HCT116 (cell line): ENCODE data around the gene DNAJB8. TPM values are rescaled to one million over a fixed set of nuclear protein-coding genes. Genes with fewer than 3 reads are reported as not detected.
A peak's percentile ranks its signal among the peaks of the same experiment; 100 is the strongest.

Experiments
- ATAC-seq: fragments of 200-7000 bp; cut with Tn5 transposase; 2 replicates; pipeline ENCODE4 v1.9.1; 2020; ENCODE audit warnings: mild to moderate bottlenecking, moderate library complexity
- BruUV-seq: library from RNA; stranded (reverse); fragments of 400-500 nt; replicated peaks from 2 replicates; lab custom pipeline; 2021; lab: Mats Ljungman, UMichigan
- CTCF ChIA-PET: fragments of 300-600 bp; sonication (Branson Sonifier 250); formaldehyde crosslinking; loops from one replicate; lab custom pipeline; 2021; ENCODE audit warnings: antibody characterized with exemption; lab: Charles Lee
- POLR2A ChIA-PET: fragments of 300-600, 350-600 bp; sonication (Branson Sonifier 250); formaldehyde crosslinking; loops from one replicate; lab custom pipeline; 2021; ENCODE audit warnings: antibody characterized with exemption; lab: Charles Lee
- RAD21 ChIA-PET, 2 experiments: fragments of 300-600 bp; sonication (Branson Sonifier 250); formaldehyde crosslinking; loops; one replicate each; lab custom pipeline; 2023; ENCODE audit warnings: low total read pairs in 2 of 2; ENCODE audit not compliant: uncharacterized antibody in 2 of 2, unreplicated experiment in 2 of 2, low non-redundant PET in 1 of 2; lab: Charles Lee
- DNase-seq: peaks from one replicate; pipeline ENCODE4 v3.0.0-alpha.2; 2010; ENCODE audit warnings: low read depth, low spot score
- H2AFZ ChIP-seq: fragments of 200-600 bp; shearing (Covaris generic), sonication (generic); 2 replicates; pipeline ENCODE4 v1.6.1; 2017; ENCODE audit warnings: low read depth, mixed run types, mixed read lengths, antibody characterized with exemption, low read length; ENCODE audit not compliant: poor library complexity, severe bottlenecking
- H3K27ac ChIP-seq: 2 replicates; pipeline ENCODE4 v1.5.1; 2012; ENCODE audit warnings: low read depth, low read length
- H3K27me3 ChIP-seq: fragments of 200-600 bp; sonication (generic); 2 replicates; pipeline ENCODE4 v1.6.1; 2016; ENCODE audit warnings: mixed run types, low read length, mixed read lengths; ENCODE audit not compliant: insufficient read depth
- H3K36me3 ChIP-seq, 2 experiments: fragments of 200-500 bp in 1 of 2; fragments of 200-600 bp in 1 of 2; sonication (Bioruptor generic) in 1 of 2; sonication (generic) in 1 of 2; 2 replicates each; pipeline versions ENCODE4 v1.5.1 to v1.6.1; 2014 to 2016; ENCODE audit warnings: low read length in 2 of 2, inconsistent platforms in 1 of 2, mixed read lengths in 1 of 2, mixed run types in 1 of 2; ENCODE audit not compliant: insufficient read depth in 2 of 2, control insufficient read depth in 1 of 2
- H3K4me1 ChIP-seq, 2 experiments: fragments of 200-600 bp in 1 of 2; sonication (generic) in 1 of 2; 2 replicates each; pipeline versions ENCODE4 v1.5.1 to v1.6.1; 2012 to 2017; ENCODE audit warnings: low read length in 2 of 2, inconsistent platforms in 1 of 2, mild to moderate bottlenecking in 1 of 2, mixed read lengths in 1 of 2, mixed run types in 1 of 2, moderate library complexity in 1 of 2; ENCODE audit not compliant: insufficient read depth in 2 of 2, control insufficient read depth in 1 of 2
- H3K4me2 ChIP-seq: fragments of 200-600 bp; sonication (generic); 2 replicates; pipeline ENCODE4 v1.6.1; 2017; ENCODE audit warnings: mixed run types, low read length, mixed read lengths
- H3K4me3 ChIP-seq, 2 experiments: fragments of 200-600 bp in 1 of 2; sonication (generic) in 1 of 2; replicated peaks in 1 of 2; 2 replicates each; pipeline ENCODE4 v1.5.1; 2011 to 2016; ENCODE audit warnings: low read length in 2 of 2, control low read depth in 1 of 2, low read depth in 1 of 2, mild to moderate bottlenecking in 1 of 2, mixed read lengths in 1 of 2, mixed run types in 1 of 2
- H3K79me2 ChIP-seq: fragments of 200-600 bp; sonication (generic); 2 replicates; pipeline ENCODE4 v1.6.1; 2017; ENCODE audit warnings: mild to moderate bottlenecking, mixed run types, low read length, moderate library complexity, mixed read lengths; ENCODE audit not compliant: insufficient read depth
- H3K9ac ChIP-seq: fragments of 200-600 bp; sonication (generic); 2 replicates; pipeline ENCODE4 v1.6.1; 2016; ENCODE audit warnings: low read length, mixed read lengths
- H3K9me2 ChIP-seq: fragments of 200-600 bp; sonication (generic), shearing (Covaris generic); 2 replicates; pipeline ENCODE4 v1.6.1; 2017; ENCODE audit warnings: mixed run types, mild to moderate bottlenecking, moderate library complexity; ENCODE audit not compliant: insufficient read depth
- H3K9me3 ChIP-seq, 2 experiments: fragments of 200-500 bp in 1 of 2; fragments of 200-600 bp in 1 of 2; sonication (Bioruptor generic) in 1 of 2; sonication (generic) in 1 of 2; 2 replicates each; pipeline ENCODE4 v1.6.1; 2014 to 2017; ENCODE audit warnings: low read length in 2 of 2, mixed read lengths in 2 of 2, inconsistent platforms in 1 of 2, low read depth in 1 of 2, mild to moderate bottlenecking in 1 of 2, mixed run types in 1 of 2, moderate library complexity in 1 of 2; ENCODE audit not compliant: control insufficient read depth in 1 of 2, insufficient read depth in 1 of 2
- H4K20me1 ChIP-seq: fragments of 200-600 bp; sonication (generic), shearing (Covaris generic); 2 replicates; pipeline ENCODE4 v1.6.1; 2017; ENCODE audit warnings: mixed run types, mild to moderate bottlenecking, moderate library complexity; ENCODE audit not compliant: insufficient read depth
- ATF3 ChIP-seq: IDR thresholded peaks from 2 replicates; pipeline ENCODE4 v1.6.1; 2012
- CTCF ChIP-seq, 3 experiments: fragments of 200-600 bp in 1 of 3; sonication (generic) in 1 of 3; IDR thresholded peaks in 2 of 3; conservative IDR thresholded peaks in 1 of 3; 2 replicates each; pipeline ENCODE4 v1.5.1; 2012 to 2017; ENCODE audit warnings: low read depth in 2 of 3, low read length in 2 of 3, antibody characterized with exemption in 1 of 3, borderline replicate concordance in 1 of 3, control low read depth in 1 of 3, mild to moderate bottlenecking in 1 of 3, mixed read lengths in 1 of 3, mixed run types in 1 of 3, moderate library complexity in 1 of 3; ENCODE audit not compliant: insufficient read depth in 1 of 3
- POLR2AphosphoS5 ChIP-seq: IDR thresholded peaks from 2 replicates; pipeline ENCODE4 v1.6.1; 2011; ENCODE audit warnings: mild to moderate bottlenecking, low read depth, low read length, moderate library complexity
- SP1 ChIP-seq: IDR thresholded peaks from 2 replicates; pipeline ENCODE4 v1.6.1; 2012; ENCODE audit warnings: low read depth
- SRF ChIP-seq: IDR thresholded peaks from 2 replicates; pipeline ENCODE4 v1.6.1; 2012; ENCODE audit warnings: low read depth
- TCF7L2 ChIP-seq: IDR thresholded peaks from 2 replicates; pipeline ENCODE4 v1.7.0; 2011; ENCODE audit warnings: borderline replicate concordance, inconsistent platforms; ENCODE audit not compliant: insufficient read depth, insufficient read length; ENCODE audit errors: extremely low read depth
- YY1 ChIP-seq: IDR thresholded peaks from 2 replicates; pipeline ENCODE4 v1.6.1; 2011; ENCODE audit warnings: low read length, low read depth, moderate library complexity, mild to moderate bottlenecking; ENCODE audit not compliant: insufficient replicate concordance; ENCODE audit errors: extremely low read depth
- ZBTB33 ChIP-seq: IDR thresholded peaks from 2 replicates; pipeline ENCODE4 v1.6.1; 2011; ENCODE audit warnings: mild to moderate bottlenecking, low read length, moderate library complexity; ENCODE audit not compliant: insufficient replicate concordance; ENCODE audit errors: extremely low read depth
- ZFX ChIP-seq: fragments of 450-650 bp; IDR thresholded peaks from 2 replicates; pipeline ENCODE4 v1.6.1; 2017
- ZNF274 ChIP-seq: fragments of 200-500 bp; sonication (Bioruptor generic); IDR thresholded peaks from 2 replicates; pipeline ENCODE4 v1.6.1; 2014; ENCODE audit warnings: mild to moderate bottlenecking, low read depth, low read length, inconsistent platforms
- intact Hi-C: fragments of 100-400 bp; cut with micrococcal nuclease; formaldehyde crosslinking; loops from 2 replicates; pipeline ENCODE4 v1.10.0; 2022
- total RNA-seq: library from RNA; stranded (reverse); gene quantifications from one replicate; pipeline ENCODE4 v1.2.1, GENCODE V29; 2021; ENCODE audit not compliant: unreplicated experiment

Gene DNAJB8
- total RNA-seq, 1 experiment from 2014 or later: not detected

- Histone ChIP-seq H4K20me1 (no peaks in the 10 kb centered on the region; the same call in 1 of the 2 replicates), H2AFZ (no peak overlapping the region), H3K9ac (no peak overlapping the region), H3K27me3 (peaks cover 25% of the 10 kb centered on the region), H3K36me3 (no peaks in the 10 kb centered on the region), H3K9me3 (peaks cover 0 to 11% of the 10 kb centered on the region in 2 experiments; a peak in 1 of 4 replicates), H3K4me3 (no peak overlapping the region), H3K27ac (no peak overlapping the region), H3K79me2 (no peaks in the 10 kb centered on the region), H3K4me1 (peaks cover 42 to 69% of the 10 kb centered on the region in 2 experiments), H3K4me2 (no peak overlapping the region), H3K9me2 (no peaks in the 10 kb centered on the region)
- DNase-seq (no peak), ATAC-seq (no peak)
- ChIA-PET POLR2A (no interaction called here), CTCF (no interaction called here), RAD21 (no interaction called here)
- BruUV-seq: no TSS peak
- no peak for TF ChIP-seq ATF3
- intact Hi-C loops: loop anchor here (5.0 kb wide), 1 partner anchor 68 kb away; no protein-coding TSS in a partner anchor
These were observed 47.8 kb downstream of the DNAJB8 start for GRCh38 chr3:128418900-128419299.

GRCh38 chr3:128416578-128417211 is 50.0 kb downstream of the DNAJB8 start:
- TF ChIP-seq CTCF (IDR thresholded peaks at IDR 0.05 in 2 of 3, conservative IDR thresholded peaks at IDR 0.05 in 1 of 3; ENCODE audit: borderline replicate concordance in 1 of 3, insufficient read depth in 1 of 3, low read depth in 2 of 3, low read length in 2 of 3) (no peak), SRF (no peak), YY1 (peak; percentile 59), ZFX (no peak), ZBTB33 (peak; percentile 87), ZNF274 (no peak), TCF7L2 (peak; percentile 100), ATF3 (no peak), SP1 (no peak), POLR2AphosphoS5 (peak; percentile 79)
- ChIA-PET RAD21 (no interaction called here), POLR2A (interaction anchor here (0.9 kb wide), 1 partner anchor 243 kb away, joined by 3 read pairs; no protein-coding TSS in a partner anchor), CTCF (interaction anchor here (1.0 kb wide), 1 partner anchor 168 kb away, joined by 4 read pairs; no protein-coding TSS in a partner anchor)
- H3K9me3 ChIP-seq: peaks cover 0 to 11% of the 10 kb centered on the region in 2 experiments; a peak in 1 of 4 replicates
- H3K9me2 ChIP-seq: no peaks in the 10 kb centered on the region
- no peaks in the 10 kb centered on the region for H3K36me3 ChIP-seq
- peak overlapping the region; percentile 78 for H3K4me2 ChIP-seq
- peaks cover 34 to 49% of the 10 kb centered on the region in 2 experiments for H3K4me1 ChIP-seq
- H3K27me3 ChIP-seq: peaks cover 20% of the 10 kb centered on the region; the same call in 1 of the 2 replicates
- H3K4me3 ChIP-seq: peak overlapping the region in 1 of 2 experiments; percentile 32; a peak in 3 of 4 replicates
- H2AFZ ChIP-seq: no peak overlapping the region
- DNase-seq (peak; percentile 92), ATAC-seq (peak; percentile 92)
- no peaks in the 10 kb centered on the region for H3K79me2 ChIP-seq
- intact Hi-C loops: loop anchor here (5.0 kb wide), 1 partner anchor 71 kb away; no protein-coding TSS in a partner anchor
- BruUV-seq: no TSS peak
- peak overlapping the region; percentile 43; the same call in 1 of the 2 replicates for H3K27ac ChIP-seq
- H4K20me1 ChIP-seq: no peaks in the 10 kb centered on the region; the same call in 1 of the 2 replicates
- H3K9ac ChIP-seq: peak overlapping the region; percentile 37
